Stimulated activated CD4-positive, alpha-beta T cell treated with anti-CD3 and anti-CD28 coated beads, Interleukin-1b, Interleukin-23, amount 100 ng/mL, for 48 hours (primary cell): ENCODE measurements around the gene PTGR1.

ENCODE experiments used
- DNase-seq: peaks from one replicate; pipeline ENCODE4 v3.0.0-alpha.2; 2020

Gene PTGR1

DNA sequence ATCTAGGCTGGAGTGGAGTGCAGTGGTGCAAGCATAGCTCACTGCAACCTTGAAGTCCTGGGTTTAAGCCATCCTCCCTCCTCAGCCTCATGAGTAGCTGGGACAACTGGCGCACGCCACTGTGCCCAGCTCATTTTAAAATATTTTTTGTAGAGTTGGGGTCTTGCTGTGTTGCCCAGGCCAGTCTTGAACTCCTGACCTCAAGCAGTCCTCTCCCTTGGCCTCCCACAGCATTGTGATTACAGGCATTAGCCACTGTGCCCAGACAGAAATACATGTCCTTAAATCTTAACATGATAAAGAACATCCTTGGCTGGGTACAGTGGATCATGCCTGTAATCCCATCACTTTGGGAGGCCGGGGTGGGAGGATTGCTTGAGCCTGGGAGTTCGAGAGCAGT is 67.7 kb downstream of the PTGR1 start:
- no peak for DNase-seq

DNA sequence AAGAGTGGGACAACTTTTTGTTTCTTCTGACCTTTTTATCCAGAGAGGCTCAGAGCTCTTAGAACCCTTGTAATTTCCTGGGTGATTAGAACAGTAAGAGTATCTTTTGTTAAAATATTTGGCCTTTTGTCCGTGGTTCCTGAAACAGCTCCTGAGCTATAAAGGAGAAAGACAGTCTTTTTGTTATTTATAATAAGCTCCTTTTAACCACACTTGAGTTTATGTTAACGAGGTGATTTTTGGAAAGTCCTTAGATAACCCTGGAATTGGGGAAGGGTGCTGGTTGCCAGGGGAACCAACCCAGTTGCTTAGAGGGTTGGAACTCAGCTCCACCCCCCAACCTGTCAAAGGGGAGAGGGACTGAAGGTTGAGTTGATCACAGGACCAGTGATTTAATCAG is 69.7 kb downstream of the PTGR1 start:
- no peak for DNase-seq

DNA sequence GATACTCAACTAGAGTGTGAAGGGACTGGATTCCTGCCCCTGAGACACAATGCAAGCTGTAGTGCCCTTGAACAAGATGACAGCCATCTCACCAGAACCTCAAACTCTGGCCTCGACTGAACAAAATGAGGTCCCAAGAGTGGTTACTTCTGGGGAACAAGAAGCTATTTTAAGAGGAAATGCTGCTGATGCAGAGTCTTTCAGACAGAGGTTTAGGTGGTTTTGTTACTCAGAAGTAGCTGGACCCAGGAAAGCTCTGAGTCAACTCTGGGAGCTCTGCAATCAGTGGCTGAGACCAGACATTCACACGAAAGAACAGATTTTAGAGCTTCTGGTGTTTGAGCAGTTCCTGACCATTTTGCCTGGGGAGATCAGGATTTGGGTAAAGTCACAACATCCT is 72.1 kb downstream of the PTGR1 start:
- peak; percentile 2 for DNase-seq

DNA sequence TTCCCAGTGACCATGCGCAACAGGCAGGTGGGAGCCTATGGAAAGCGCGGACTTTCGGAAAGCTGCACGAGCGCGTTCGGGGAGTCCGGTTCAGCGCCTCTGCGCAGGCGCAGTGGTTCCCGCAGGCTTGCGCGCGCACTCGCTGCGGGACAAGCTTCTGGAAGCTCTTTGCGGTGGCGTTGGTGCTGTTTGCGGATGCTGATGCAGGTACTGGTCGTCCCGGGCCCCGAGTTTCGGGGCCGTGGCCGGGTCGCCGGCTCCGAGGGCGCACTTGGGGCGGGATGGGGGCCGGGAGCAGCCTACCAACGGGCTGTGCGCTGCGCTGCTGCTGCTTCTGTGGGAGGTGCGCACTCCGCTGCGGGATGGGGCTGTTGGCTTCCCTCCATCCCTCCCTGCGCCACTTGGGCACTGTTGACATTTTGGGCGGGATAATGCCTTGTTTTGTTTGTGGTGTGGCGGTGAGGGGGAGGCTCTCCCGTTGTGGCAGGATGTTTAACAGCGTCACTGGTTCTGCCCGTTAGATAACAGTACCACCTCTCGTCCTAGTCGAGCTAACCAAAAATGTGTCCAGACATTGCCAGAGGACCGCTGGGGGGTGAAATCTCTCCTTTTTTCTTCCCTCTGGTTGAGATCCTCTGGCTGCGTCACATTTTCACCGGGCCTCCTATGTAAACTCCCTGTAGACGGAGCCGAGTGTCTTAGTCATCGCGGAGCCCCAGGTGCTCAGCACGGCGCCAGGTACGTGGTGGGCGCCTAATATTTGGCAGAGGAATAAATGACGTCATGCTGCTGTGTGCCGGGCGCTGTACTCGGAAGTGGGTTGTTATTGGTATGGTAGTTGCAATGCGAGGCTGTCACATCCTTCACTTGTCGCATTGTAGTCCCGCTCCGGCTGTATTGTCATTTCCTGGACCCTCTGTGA is 74.1 kb downstream of the PTGR1 start, which contains the start of gene ZNF483:
ZNF483 (plus strand) TSS at position 124 of the 922 bp plus-strand sequence. CDS start 2,217 bp downstream, outside the sequence.
- peak; percentile 64 for DNase-seq

DNA sequence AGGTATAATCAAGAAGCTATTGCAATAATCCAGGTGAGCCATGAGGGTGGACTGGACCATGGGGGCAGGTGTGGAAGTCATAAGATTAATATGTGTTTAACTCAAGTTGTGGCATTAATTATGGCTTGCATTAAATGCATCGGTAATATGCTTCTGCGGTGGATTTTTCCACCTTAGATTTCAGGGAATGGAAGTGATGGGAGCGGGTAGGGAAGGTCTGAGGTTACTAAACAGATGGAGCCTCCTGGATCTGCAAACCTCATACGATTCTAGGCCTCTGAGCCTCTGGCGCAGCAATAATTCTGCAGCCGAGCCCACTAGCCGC is 74.8 kb downstream of the PTGR1 start:
- no peak for DNase-seq

DNA sequence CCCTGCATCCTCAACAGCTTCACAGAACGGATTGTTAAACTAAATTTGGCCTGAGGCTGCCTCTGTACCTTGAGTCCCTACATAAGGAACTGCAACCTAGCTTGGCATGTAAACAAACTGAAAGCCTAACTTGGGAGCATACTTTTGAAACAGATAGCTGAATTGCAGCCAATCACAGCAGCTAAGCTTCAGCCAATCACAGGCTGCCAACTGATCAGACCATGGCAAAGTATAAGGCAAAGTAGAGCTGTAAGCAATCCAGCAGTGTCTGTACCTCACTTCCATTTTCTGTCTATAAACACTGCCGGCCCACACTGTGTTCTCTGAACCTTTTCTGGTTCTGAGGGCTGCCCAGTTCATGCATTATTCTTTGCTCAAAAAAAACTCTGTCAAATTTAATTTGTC is 83.4 kb downstream of the PTGR1 start:
- DNase-seq: no peak

DNA sequence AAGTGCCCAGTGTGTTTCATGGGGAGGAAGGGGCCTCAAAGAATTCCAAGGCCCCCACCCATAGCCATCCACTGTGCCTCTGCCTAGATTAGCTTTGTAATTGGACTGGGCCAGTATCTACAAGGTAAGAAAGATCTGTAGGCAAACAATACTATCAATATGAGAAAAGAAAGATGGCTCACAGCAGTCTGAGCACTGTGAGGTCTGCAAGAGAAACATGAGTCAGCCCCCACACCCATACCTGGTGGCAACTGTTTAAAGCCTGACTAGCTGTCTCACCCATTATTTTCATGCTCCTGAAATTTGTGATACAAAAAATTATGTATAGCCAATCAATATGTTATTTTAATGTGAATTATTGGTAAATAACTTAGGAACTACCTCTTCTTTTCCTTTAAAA is 84.5 kb downstream of the PTGR1 start:
- DNase-seq: no peak
